Measurements from ENCODE around the gene CDK2.

DNA sequence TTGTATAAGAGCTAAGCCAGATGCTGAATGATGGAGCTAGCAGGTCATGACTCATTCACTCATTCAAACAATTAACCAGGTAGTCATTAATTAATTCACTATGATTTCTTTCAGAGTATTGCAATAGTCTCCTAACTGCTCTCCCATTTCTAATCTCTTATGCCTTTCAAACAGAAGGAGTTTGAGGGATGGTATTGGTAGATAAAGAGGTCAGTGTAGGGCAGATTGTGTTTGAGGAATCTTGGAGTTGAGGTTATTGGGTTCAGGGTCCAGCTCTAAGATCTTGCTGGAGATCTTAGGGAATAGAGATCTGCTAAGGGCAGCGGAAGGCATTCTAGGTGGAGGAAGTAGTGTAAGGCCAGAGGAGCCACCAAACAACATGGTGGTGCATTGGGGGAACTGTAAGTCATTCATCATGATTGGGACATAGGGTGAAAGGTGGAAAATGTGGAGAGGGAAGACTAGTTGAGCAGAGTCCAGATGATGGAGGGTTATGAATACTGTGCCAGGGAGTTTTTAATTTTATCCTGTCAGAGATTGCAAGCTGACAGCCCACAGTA lies 24.0 kb upstream of the CDK2 start:
- TF ChIP-seq, protein P1, sequence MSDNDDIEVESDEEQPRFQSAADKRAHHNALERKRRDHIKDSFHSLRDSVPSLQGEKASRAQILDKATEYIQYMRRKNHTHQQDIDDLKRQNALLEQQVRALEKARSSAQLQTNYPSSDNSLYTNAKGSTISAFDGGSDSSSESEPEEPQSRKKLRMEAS (IDR thresholded peaks at IDR 0.05): no peak
- TF ChIP-seq YY1 (IDR thresholded peaks at IDR 0.05; ENCODE audit: low read depth) (no peak), RAD21 (IDR thresholded peaks at IDR 0.05; ENCODE audit: low read depth) (no peak), REST (IDR thresholded peaks at IDR 0.05; ENCODE audit: low read depth) (no peak)
